Naive thymus-derived CD8-positive, alpha-beta T cell (primary cell): ENCODE measurements around the gene PUSL1. TPM values are rescaled to one million over a fixed set of nuclear protein-coding genes. Genes with fewer than 3 reads are reported as not detected.

Experiments used
- ATAC-seq, 2 donors: fragments of 150-1000 bp; cut with Tn5 transposase in 1 of 2; sonication (Bioruptor Pico), chemical (Tn5 transposase) in 1 of 2; 1 replicate in 1 of 2; 2 replicates in 1 of 2; pipeline ENCODE4 v1.10.0; 2021; ENCODE audit warnings: mild to moderate bottlenecking in 2 of 2, moderate library complexity in 2 of 2
- POLR2A ChIA-PET: fragments of 350-600 bp; sonication (Branson Sonifier 250); formaldehyde crosslinking; loops from one replicate; lab custom pipeline; 2021; ENCODE audit warnings: antibody characterized with exemption; lab: Charles Lee
- DNase-seq, 10 donors: peaks; one replicate each; pipeline versions ENCODE4 v3.0.0 to v3.0.0-alpha.2; 2020 to 2022
- H3K27ac Mint-ChIP-seq, 10 donors: one replicate each; pipeline ENCODE4 v1.8.0; 2020 to 2022; ENCODE audit warnings: mild to moderate bottlenecking in 10 of 10, mixed read lengths in 10 of 10, moderate library complexity in 4 of 10, inconsistent platforms in 1 of 10
- H3K27me3 Mint-ChIP-seq, 5 donors: one replicate each; pipeline ENCODE4 v1.8.0; 2021 to 2022; ENCODE audit warnings: mixed read lengths in 5 of 5
- H3K36me3 Mint-ChIP-seq, 3 donors: one replicate each; pipeline ENCODE4 v1.8.0; 2020 to 2022; ENCODE audit warnings: mixed read lengths in 3 of 3, mild to moderate bottlenecking in 2 of 3, inconsistent platforms in 1 of 3
- H3K4me1 Mint-ChIP-seq, 4 donors: one replicate each; pipeline ENCODE4 v1.8.0; 2021 to 2022; ENCODE audit warnings: mixed read lengths in 4 of 4
- H3K4me3 Mint-ChIP-seq, 10 donors: one replicate each; pipeline ENCODE4 v1.8.0; 2020 to 2022; ENCODE audit warnings: mild to moderate bottlenecking in 10 of 10, mixed read lengths in 10 of 10, moderate library complexity in 6 of 10, inconsistent platforms in 1 of 10
- H3K9me3 Mint-ChIP-seq, 9 donors: one replicate each; pipeline ENCODE4 v1.8.0; 2020 to 2022; ENCODE audit warnings: mixed read lengths in 9 of 9, mild to moderate bottlenecking in 3 of 9, inconsistent platforms in 1 of 9, moderate library complexity in 1 of 9
- polyA plus RNA-seq, 3 donors: library from polyadenylated mRNA; unstranded; fragments of 300-500 nt; fragmentation: Illumina TruSeq; gene quantifications; one replicate each; pipeline ENCODE4 v1.2.3, GENCODE V29; 2021
- total RNA-seq, 8 experiments: library from RNA in 2 of 8; stranded (reverse) in 2 of 8; gene quantifications; one replicate each; pipeline ENCODE4 v1.2.3 and lab custom pipeline; 2021 to 2026

PUSL1 gene
- total and polyA plus RNA-seq, 5 experiments from 2014 or later = 14.5 to 23.4 (median 18.2) TPM

- H3K27me3 Mint-ChIP-seq = peaks cover 0 to 9% (median 0%) of the 10 kb centered on the region in 5 donors
- no peak overlapping the region for H3K4me3 Mint-ChIP-seq
- POLR2A ChIA-PET = interaction anchor here (1.1 to 1.5 kb wide), 3 partner anchors 108 to 168 kb away, joined by 3 to 15 read pairs (median 3); partner anchors contain the start of gene CCNL2
- no peaks in the 10 kb centered on the region for H3K9me3 Mint-ChIP-seq
- DNase-seq (no peak), ATAC-seq (no peak)
- H3K36me3 Mint-ChIP-seq = no peaks in the 10 kb centered on the region
- H3K4me1 Mint-ChIP-seq = peaks cover 2 to 12% (median 6%) of the 10 kb centered on the region in 4 donors
- no peak overlapping the region for H3K27ac Mint-ChIP-seq
These were observed 17.3 kb upstream of the PUSL1 start for GRCh38 chr1:1291023-1291528.

DNA sequence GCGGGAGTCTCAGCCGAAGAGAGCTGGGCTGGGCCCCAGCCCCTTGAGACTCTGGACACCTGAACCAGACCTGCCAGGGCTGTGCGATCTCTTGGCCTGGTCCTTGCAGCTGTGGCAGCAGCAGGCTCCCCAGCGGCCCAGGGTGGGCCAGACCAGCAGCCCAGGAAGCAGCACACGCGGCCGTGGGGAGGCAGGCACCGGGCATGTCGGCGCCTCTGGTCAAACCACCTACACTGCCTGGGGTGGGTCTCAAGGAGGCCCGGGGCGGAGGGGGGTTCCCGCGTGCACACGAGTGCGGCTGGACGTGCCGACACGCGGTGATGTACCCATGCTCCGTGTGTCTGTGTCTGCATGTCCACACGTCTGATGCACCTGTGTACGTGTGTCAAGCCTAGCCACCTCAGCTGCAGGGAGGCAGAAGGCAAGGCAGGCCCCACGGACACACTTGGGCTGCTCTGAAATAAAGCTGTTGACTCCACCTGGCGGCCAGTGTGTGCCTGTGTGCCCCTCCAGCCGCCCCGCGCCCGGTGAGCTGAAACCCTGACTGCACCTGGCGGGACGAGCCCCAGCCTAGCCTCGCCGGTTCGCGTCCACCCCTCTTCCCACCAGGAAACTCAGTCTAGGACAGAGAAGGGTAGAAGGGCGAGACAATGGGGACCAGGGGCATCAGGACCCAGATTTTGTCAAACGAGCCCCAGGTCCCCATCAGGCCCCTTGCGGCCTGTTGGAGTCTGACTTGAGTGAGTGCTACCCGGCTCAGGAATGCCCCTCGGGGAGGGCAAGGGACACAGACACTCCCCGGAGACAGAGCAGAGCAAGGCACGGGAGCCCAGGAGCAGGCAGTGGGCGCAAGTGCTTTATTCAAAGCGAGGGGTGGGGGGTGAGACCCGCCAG, 16.6 kb upstream of the PUSL1 start:
- Mint-ChIP-seq H3K4me3 (no peak overlapping the region), H3K27me3 (peaks cover 0 to 9% (median 0%) of the 10 kb centered on the region in 5 donors), H3K9me3 (no peaks in the 10 kb centered on the region), H3K4me1 (peaks cover 2 to 12% (median 6%) of the 10 kb centered on the region in 4 donors), H3K27ac (peak overlapping the region in 2 of 10 donors; percentile 21 to 56), H3K36me3 (no peaks in the 10 kb centered on the region)
- ATAC-seq (peak; percentile 90 to 91), DNase-seq (peak; percentile 40 to 84 (median 64))
- POLR2A ChIA-PET = interaction anchor here (1.1 to 1.5 kb wide), 3 partner anchors 108 to 169 kb away, joined by 3 to 15 read pairs (median 3); partner anchors contain the start of gene CCNL2

GRCh38 chr1:1292442-1292779, 16.0 kb upstream of the PUSL1 start:
- Mint-ChIP-seq H3K27ac (no peak overlapping the region), H3K4me1 (peaks cover 2 to 12% (median 6%) of the 10 kb centered on the region in 4 donors), H3K36me3 (no peaks in the 10 kb centered on the region), H3K27me3 (peaks cover 0 to 9% (median 0%) of the 10 kb centered on the region in 5 donors), H3K9me3 (no peaks in the 10 kb centered on the region), H3K4me3 (no peak overlapping the region)
- POLR2A ChIA-PET = interaction anchor here (1.1 to 1.5 kb wide), 3 partner anchors 107 to 170 kb away, joined by 3 to 15 read pairs (median 3); partner anchors contain the start of gene CCNL2
- ATAC-seq (no peak), DNase-seq (no peak)

DNA sequence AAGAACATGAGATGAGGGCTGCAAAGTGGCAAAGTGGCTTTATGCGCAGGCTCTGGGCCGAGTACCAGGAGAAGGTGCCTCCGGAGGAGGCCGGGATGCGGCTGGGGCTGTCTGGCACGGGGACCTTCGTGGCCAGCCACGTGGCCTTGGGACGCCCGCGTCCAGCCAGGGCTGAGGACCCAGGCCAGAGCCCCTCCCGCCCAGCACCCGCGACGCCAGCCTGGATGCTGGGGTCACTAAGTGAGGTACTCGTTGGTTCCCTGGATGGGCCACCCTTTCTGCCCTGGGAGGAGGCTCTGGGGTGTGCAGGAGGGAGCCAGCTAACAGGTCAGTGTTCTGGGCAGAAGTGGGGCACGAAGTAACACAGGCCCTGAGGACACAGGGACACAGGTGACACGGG, 15.5 kb upstream of the PUSL1 start:
- Mint-ChIP-seq H3K27ac (no peak overlapping the region), H3K4me3 (no peak overlapping the region), H3K36me3 (no peaks in the 10 kb centered on the region), H3K27me3 (peaks cover 0 to 9% (median 0%) of the 10 kb centered on the region in 5 donors), H3K4me1 (peaks cover 2 to 12% (median 6%) of the 10 kb centered on the region in 4 donors), H3K9me3 (no peaks in the 10 kb centered on the region)
- ATAC-seq = no peak
- no peak for DNase-seq
- POLR2A ChIA-PET = no interaction called here

- POLR2A ChIA-PET = no interaction called here
- Mint-ChIP-seq H3K36me3 (no peaks in the 10 kb centered on the region), H3K4me3 (no peak overlapping the region), H3K4me1 (peaks cover 2 to 12% (median 6%) of the 10 kb centered on the region in 4 donors), H3K9me3 (no peaks in the 10 kb centered on the region), H3K27me3 (peaks cover 0 to 9% (median 0%) of the 10 kb centered on the region in 5 donors), H3K27ac (no peak overlapping the region)
- no peak for ATAC-seq
- no peak for DNase-seq
These were observed 14.8 kb upstream of the PUSL1 start for GRCh38 chr1:1293263-1294249.

DNA sequence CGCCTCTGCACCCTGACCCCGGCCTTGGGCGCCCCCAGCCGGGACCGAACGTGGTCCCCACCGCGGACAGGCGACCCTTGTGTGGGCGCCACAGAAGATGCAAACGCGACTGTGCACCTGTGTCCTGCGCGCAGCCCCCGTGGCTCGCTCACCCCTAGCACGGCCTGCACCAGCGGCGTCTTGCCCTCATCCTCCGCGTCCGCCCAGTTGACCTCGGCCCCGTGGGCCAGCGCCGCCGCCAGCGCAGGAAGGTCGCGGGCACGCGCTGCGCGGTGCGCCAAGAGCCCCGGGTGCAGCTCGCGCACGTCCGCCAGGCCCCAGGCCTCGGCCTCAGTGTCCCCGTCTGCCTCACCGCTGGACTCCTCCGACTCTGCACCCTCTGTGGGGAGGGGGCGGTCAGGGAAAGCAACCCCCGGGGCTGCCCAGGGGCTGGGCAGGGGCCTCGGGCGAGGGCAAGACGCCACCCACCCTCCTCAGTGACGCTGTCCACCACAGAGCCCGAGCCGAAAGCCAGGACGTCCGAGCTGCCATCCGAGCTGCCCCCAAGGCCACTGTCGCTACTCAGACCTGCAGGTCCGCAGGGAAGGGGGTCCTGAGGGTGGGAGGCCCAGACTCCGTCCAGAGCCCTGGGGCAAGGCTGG, 14.0 kb upstream of the PUSL1 start:
- H3K27ac Mint-ChIP-seq = no peak overlapping the region
- POLR2A ChIA-PET = interaction anchor here (1.2 kb wide), 1 partner anchor 11 kb away, joined by 5 read pairs; no protein-coding TSS in a partner anchor
- ATAC-seq (no peak), DNase-seq (no peak)
- peaks cover 0 to 9% (median 0%) of the 10 kb centered on the region in 5 donors for H3K27me3 Mint-ChIP-seq
- H3K36me3 Mint-ChIP-seq = no peaks in the 10 kb centered on the region
- H3K4me1 Mint-ChIP-seq = peaks cover 2 to 12% (median 6%) of the 10 kb centered on the region in 4 donors
- no peak overlapping the region for H3K4me3 Mint-ChIP-seq
- H3K9me3 Mint-ChIP-seq = no peaks in the 10 kb centered on the region

DNA sequence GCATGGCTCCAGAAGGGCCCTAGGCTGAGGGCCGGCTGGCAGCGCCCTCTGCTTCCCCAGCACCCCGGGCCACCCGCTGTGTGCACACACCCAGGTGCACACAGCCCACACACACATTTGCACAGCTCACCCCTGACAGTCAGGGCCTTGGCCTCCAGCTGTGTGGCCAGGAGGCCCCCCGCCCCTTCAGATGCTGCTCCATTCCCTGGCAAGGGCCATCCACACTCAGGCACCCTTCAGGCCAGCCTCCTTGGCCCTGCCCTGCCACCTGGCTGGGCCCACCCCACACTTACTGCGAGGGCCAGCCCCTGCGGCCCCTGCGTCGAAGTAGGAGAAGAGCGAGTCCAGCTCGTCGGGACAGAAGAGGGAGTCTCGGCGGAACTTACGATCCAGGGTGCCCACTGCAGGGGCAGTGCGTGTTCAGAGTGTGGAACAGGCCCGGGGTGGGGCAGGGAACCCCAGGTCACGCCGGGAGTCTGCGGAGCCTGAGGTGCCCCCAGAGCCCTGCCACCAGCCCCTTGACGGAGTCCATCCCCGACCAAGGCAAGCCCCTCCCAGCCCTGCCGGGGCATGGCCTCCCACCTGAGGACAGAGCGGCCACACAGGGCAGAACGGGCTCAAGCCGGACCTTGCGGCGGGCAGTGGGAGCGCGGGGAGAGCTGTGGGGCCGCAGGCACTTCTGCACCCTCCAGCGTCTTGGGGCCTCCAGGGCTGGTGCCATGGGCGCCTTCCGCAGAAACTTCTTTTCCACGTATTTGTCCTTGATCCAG, 13.1 kb upstream of the PUSL1 start:
- Mint-ChIP-seq H3K9me3 (no peaks in the 10 kb centered on the region), H3K36me3 (no peaks in the 10 kb centered on the region), H3K27me3 (peaks cover 0 to 2% (median 0%) of the 10 kb centered on the region in 5 donors), H3K27ac (no peak overlapping the region), H3K4me3 (no peak overlapping the region), H3K4me1 (peaks cover 0 to 9% (median 5%) of the 10 kb centered on the region in 4 donors)
- POLR2A ChIA-PET = interaction anchor here (1.2 kb wide), 1 partner anchor 10 kb away, joined by 5 read pairs; no protein-coding TSS in a partner anchor
- no peak for DNase-seq
- ATAC-seq = no peak

- no peaks in the 10 kb centered on the region for H3K27me3 Mint-ChIP-seq
- no peak overlapping the region for H3K27ac Mint-ChIP-seq
- H3K4me3 Mint-ChIP-seq = no peak overlapping the region
- POLR2A ChIA-PET = no interaction called here
- H3K9me3 Mint-ChIP-seq = no peaks in the 10 kb centered on the region
- H3K36me3 Mint-ChIP-seq = no peaks in the 10 kb centered on the region
- DNase-seq = no peak
- peaks cover 0 to 8% (median 4%) of the 10 kb centered on the region in 4 donors for H3K4me1 Mint-ChIP-seq
- no peak for ATAC-seq
These were observed 12.0 kb upstream of the PUSL1 start for GRCh38 chr1:1296070-1297061.

DNA sequence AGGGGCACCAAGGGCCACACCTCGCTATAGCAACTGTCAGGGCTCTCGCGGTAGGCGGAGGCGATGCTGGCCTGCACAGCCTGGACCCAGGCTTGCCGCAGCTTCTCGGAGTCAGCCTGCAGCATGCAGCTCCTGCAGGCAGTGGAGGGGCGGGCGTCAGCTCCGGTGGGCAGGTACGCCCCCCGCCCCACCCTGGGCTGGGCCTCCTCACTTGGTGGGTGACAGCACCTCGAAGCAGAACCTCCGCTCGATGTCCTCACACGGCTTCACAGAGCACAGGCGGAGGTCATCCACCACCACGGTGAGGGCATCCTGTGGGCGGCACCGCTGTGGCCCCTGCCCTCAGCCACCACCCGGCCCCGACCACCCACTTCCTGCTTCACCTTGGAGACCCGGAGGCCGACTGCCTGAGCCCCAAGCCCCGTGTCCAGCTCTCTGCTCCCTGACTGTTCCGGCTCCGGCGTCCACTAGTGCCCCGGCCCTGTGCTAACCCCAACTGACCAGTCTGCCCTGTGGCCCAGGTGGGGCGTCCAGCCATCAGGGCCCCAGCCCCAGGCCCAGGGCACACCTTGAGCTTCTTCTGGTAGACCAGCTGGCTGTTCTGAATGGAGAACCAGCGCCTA, 10.5 kb upstream of the PUSL1 start:
- POLR2A ChIA-PET = no interaction called here
- no peaks in the 10 kb centered on the region for H3K9me3 Mint-ChIP-seq

More for the DNA sequence above, 10.5 kb upstream of the PUSL1 start:
- H3K27ac Mint-ChIP-seq = no peak overlapping the region
- H3K27me3 Mint-ChIP-seq = no peaks in the 10 kb centered on the region
- H3K36me3 Mint-ChIP-seq = no peaks in the 10 kb centered on the region
- no peak for ATAC-seq
- no peak for DNase-seq
- H3K4me1 Mint-ChIP-seq = peaks cover 0 to 5% (median 0%) of the 10 kb centered on the region in 4 donors
- no peak overlapping the region for H3K4me3 Mint-ChIP-seq
